Mesothelial cell of epicardium (in vitro differentiated cells): ENCODE data around the gene KLHL40. TPM values are rescaled to one million over a fixed set of nuclear protein-coding genes. Genes with fewer than 3 reads are reported as not detected.
"Not testable (repeated sequence)": the region's sequence is repeated elsewhere in the genome, so short reads cannot be mapped to it uniquely, and the experiment has no call there.

Source experiments
- DNase-seq, 2 experiments: peaks; one replicate each; pipeline ENCODE4 v3.0.0; 2021; ENCODE audit warnings: low spot score in 2 of 2; ENCODE audit not compliant: unreplicated experiment in 2 of 2
- H3K27ac Mint-ChIP-seq: 2 replicates; pipeline ENCODE4 v1.8.0; 2021; ENCODE audit warnings: mixed read lengths
- H3K27me3 Mint-ChIP-seq: 2 replicates; pipeline ENCODE4 v1.8.0; 2021; ENCODE audit warnings: low read depth, mixed read lengths
- H3K36me3 Mint-ChIP-seq: 2 replicates; pipeline ENCODE4 v1.8.0; 2021; ENCODE audit warnings: mixed read lengths
- H3K4me1 Mint-ChIP-seq: 2 replicates; pipeline ENCODE4 v1.8.0; 2021; ENCODE audit warnings: mixed read lengths
- H3K4me3 Mint-ChIP-seq: 2 replicates; pipeline ENCODE4 v1.8.0; 2021; ENCODE audit warnings: mild to moderate bottlenecking, moderate library complexity, mixed read lengths
- H3K9me3 Mint-ChIP-seq: 2 replicates; pipeline ENCODE4 v1.8.0; 2021; ENCODE audit warnings: mixed read lengths
- CTCF ChIP-seq: fragments of 200-600 bp; sonication (generic); IDR thresholded peaks from one replicate; pipeline ENCODE4 v1.5.0; 2021; ENCODE audit warnings: antibody characterized with exemption; ENCODE audit not compliant: unreplicated experiment
- total RNA-seq: library from RNA; stranded (reverse); gene quantifications from 3 replicates; pipeline ENCODE4 v1.2.1, GENCODE V29; 2021

The KLHL40 gene
- total RNA-seq, 1 donor from 2014 or later: not detected

- Mint-ChIP-seq H3K9me3 (no peaks in the 10 kb centered on the region), H3K4me1 (no peaks in the 10 kb centered on the region), H3K36me3 (no peaks in the 10 kb centered on the region), H3K4me3 (no peak overlapping the region), H3K27me3 (peaks cover 2% of the 10 kb centered on the region), H3K27ac (no peak overlapping the region)
- no peak for DNase-seq
- TF ChIP-seq CTCF: no peak
These were observed 33.0 kb downstream of the KLHL40 start for GRCh38 chr3:42718338-42718737.

GRCh38 chr3:42719002-42719401 lies 33.7 kb downstream of the KLHL40 start:
- no peaks in the 10 kb centered on the region for H3K4me1 Mint-ChIP-seq
- no peak for TF ChIP-seq CTCF
- DNase-seq: no peak
- H3K36me3 Mint-ChIP-seq: no peaks in the 10 kb centered on the region
- no peak overlapping the region for H3K4me3 Mint-ChIP-seq
- no peak overlapping the region for H3K27ac Mint-ChIP-seq
- no peaks in the 10 kb centered on the region for H3K9me3 Mint-ChIP-seq
- peaks cover 2% of the 10 kb centered on the region for H3K27me3 Mint-ChIP-seq

GRCh38 chr3:42720126-42720525 lies 34.8 kb downstream of the KLHL40 start:
- H3K4me3 Mint-ChIP-seq: no peak overlapping the region
- no peak overlapping the region for H3K27ac Mint-ChIP-seq
- no peaks in the 10 kb centered on the region for H3K36me3 Mint-ChIP-seq
- no peaks in the 10 kb centered on the region for H3K9me3 Mint-ChIP-seq
- peaks cover 2% of the 10 kb centered on the region for H3K27me3 Mint-ChIP-seq
- no peaks in the 10 kb centered on the region for H3K4me1 Mint-ChIP-seq
- TF ChIP-seq CTCF: no peak
- no peak for DNase-seq

- Mint-ChIP-seq H3K4me3 (no peak overlapping the region), H3K36me3 (no peaks in the 10 kb centered on the region), H3K27ac (no peak overlapping the region), H3K27me3 (peaks cover 2% of the 10 kb centered on the region), H3K4me1 (no peaks in the 10 kb centered on the region), H3K9me3 (no peaks in the 10 kb centered on the region)
- no peak for TF ChIP-seq CTCF
- DNase-seq: no peak
These were observed 36.4 kb downstream of the KLHL40 start for GRCh38 chr3:42721690-42722089.

GRCh38 chr3:42722442-42722841 lies 37.1 kb downstream of the KLHL40 start:
- not testable (repeated sequence) for DNase-seq, H3K4me1 Mint-ChIP-seq

GRCh38 chr3:42723219-42723618 lies 37.9 kb downstream of the KLHL40 start:
- Mint-ChIP-seq H3K36me3 (no peaks in the 10 kb centered on the region), H3K27me3 (peaks cover 2% of the 10 kb centered on the region), H3K9me3 (no peaks in the 10 kb centered on the region), H3K4me3 (no peak overlapping the region), H3K4me1 (no peaks in the 10 kb centered on the region), H3K27ac (no peak overlapping the region)
- no peak for TF ChIP-seq CTCF
- no peak for DNase-seq

More at GRCh38 chr3:42722442-42722841, 37.1 kb downstream of the KLHL40 start:
- H3K36me3 Mint-ChIP-seq, H3K27me3 Mint-ChIP-seq, H3K4me3 Mint-ChIP-seq, H3K9me3 Mint-ChIP-seq, H3K27ac Mint-ChIP-seq: not testable (repeated sequence)
